GM19455 (cell line): ENCODE results near the gene MMD2.

Experiments
- ATAC-seq: cut with Tn5 transposase; IDR thresholded peaks from one replicate; pipeline ENCODE4 v1.9.1; 2021; ENCODE audit not compliant: unreplicated experiment

Gene MMD2

DNA sequence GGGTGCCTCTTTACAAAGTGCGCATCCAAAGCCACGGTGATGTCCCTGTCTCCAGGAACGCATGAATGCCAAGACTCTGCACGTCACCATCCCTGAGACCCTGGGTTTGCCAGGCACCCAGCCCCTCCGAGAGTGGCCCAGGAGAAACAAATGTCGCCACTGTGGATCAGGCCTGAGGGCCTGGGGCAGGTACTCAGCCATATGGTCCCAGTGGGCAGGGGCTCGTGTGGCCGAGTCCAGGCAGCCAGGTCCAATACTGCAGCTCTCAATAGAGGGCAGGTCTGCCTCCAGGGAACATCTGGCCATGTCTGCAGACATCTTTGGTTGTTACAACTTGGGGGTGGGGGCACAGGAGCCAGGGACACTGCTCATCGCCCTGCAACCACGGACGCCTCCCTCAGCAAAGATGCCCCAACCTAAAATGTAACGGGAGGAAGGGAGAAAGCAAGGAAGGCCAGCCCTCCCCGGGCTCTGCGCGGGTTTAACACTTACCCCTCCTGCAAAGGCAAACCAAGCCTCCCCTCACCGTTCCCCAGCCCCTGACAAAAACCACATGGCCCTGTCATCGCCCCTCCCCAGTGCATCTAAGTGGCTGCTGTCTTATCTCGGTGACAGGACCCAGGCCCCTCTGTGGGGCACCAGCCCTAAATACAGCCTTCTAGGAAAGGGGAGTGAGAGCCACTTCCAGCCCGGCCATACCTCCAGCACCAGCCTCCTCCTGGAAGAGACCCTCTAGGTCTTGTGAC, 86.9 kb downstream of the MMD2 start:
- ATAC-seq = no peak

DNA sequence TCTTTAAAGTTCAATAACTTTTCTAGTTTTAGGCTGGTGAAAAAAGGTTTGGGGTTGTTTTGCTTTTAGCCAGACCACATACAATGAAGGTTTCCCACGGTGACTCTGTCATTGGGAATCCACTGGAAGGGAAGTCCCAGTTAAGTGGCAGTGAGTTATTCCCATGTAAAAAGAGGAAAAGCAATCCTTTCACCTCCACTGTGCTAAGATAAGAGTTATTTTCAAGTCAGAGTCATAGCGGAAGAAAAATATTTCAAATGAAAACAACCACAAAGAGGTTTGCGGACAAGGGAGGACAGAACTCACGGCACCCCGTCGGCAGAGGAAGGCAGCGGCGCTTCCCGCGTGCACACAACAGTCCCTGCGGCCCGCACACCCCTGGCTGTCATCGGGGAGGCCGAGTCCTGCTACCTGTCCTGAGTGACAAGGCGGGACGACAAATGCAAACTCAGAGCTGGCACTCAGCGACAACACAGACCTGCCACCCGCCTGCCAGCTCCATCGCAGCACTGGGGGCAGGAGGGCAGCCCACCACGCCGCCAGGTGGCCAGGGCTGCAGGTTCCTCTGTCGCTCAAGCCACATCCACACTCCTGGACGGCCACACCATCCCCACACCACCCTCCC, 87.8 kb downstream of the MMD2 start:
- no peak for ATAC-seq

DNA sequence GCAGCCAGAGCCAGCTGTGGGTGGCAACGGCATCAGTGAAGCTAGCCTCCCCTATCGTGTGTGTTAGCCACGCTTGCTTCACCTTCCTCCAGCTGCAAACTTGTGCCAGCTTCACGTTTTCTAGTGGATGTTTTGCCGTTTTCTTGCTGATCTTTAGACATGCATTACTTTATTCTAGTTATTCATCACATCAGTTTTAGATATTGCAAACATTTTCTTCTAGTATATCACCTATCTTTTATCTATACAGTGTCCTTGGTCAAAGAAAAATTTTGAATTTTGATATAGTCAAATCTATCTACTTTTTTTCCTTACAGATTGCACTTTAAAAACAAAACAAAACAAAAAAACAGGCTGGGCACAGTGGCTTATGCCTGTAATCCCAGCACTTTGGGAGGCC, 90.5 kb downstream of the MMD2 start:
- no peak for ATAC-seq

DNA sequence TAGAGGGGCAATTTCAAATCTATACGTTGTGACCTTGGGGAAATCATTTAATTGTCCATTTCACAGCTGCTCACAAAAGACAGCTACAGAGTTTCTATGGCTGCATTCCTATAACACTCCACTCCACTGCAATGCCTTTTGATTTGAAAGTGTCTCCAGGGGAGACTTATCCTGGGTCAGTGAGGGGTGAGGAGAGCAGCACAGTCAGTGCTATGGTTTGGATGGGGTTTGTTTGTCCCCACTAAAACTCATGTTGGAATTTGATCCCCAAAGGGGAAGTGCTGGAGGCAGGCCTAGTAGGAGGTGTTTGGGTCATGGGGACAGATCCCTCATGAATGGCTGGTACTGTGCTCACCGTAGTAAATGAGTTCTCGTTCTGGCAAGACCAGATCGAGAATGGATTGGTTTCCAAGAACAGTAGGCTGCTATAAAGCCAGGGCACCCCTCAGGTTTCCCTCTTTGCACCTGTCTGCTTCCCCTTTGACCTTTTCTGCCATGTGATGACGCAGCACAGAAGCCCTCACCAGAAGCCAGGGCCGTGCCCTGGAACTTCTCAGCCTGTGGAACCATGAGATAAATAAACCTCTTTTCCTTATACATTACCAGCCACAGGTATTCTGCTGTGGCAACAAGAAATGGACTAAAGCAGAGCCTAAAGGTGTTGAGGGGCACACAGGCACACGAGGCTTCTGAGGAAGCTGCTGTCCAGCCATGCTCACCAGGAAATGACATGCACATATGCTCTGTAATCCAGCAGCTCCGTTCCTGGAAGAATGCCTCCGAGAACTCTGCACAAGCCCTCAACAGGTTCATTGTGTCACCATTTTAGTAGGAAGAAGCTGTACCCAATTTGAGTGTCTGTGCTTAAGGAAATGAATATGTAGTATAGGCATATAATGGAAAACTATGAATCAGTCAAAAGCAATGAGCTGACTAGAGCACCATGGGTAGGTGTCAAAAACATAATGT, 92.2 kb downstream of the MMD2 start:
- ATAC-seq = no peak

DNA sequence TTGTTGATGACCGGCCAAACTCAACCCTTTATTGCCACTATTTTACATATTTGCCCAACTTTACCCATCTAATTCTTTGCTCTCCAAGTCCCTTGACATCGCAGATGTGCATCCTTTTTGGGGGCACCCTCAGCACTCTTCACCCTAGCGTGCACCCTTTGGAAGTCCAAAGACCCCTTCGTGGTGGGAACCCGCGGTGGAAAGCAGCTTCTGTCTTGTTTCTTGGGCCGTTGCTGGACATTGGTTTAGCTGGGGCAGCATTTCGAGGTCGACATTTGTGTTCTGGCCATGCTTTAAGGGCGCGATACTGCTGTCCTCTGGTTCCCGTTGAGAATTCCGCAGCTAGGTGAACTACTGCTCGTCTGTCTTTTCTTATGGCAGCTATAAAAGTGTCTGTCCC, 96.8 kb downstream of the MMD2 start:
- no peak for ATAC-seq

DNA sequence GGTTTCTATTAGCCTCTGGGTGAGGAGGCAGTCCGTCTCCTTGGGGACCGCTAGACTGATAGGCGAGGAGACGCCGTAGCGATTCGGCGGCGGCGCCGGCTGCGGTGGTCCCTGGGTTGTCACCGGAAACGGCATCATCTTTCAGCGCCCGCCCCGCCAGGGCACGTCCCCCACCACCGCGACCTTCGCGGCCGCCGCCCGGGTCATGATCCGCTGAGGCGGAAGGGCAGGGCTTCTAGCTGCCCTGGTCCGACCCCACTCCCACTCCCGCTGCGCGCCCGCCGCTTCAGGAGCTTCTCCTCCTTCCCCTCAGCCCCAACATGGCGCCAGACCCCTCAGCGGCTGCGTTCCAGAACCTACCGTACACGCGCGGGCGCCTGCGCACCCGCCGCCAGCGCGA, 97.3 kb downstream of the MMD2 start, which contains the start of gene PAPOLB:
Gene PAPOLB (minus strand): TSS at position 358 of the 400 bp plus-strand sequence. CDS start 220 bp downstream, at position 138.
- ATAC-seq = no peak

DNA sequence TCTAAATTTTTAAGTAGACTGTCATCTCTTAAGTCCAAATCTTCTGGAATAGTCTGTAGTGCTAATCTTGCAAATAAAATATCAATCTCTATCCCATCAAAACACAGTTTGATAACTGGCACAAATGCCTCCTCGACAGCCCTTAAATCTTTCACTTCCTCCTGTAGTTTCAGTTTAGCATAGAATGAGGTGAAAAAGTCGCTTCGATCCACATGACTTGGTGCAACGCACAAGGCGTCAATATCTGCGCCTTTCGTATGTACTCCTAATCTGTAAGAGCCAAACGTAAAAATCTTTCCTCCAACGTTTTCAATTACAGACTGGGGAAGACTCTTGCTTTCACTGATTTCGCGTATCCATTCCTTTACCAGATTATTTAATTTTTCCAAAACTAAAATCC, 97.8 kb downstream of the MMD2 start:
- ATAC-seq = no peak

DNA sequence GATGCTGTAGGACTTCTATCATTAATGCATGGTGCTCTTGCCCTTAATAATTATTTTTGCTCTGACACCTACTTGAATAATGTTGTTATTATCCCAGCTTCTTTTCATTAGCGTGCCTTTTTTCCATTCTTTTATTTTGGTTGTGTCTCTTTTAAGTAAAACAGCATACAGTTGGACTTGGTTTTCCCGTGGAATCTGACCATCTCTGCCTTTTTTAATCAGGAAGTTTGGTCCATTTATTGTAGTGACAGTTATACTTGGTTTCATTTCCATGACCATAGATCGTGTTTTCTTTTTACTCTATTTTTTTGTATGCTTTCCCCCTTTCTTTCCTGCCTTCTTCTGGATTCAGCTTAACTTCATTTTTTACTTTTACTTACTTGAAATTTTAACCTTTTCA, 101.8 kb downstream of the MMD2 start:
- ATAC-seq = no peak

DNA sequence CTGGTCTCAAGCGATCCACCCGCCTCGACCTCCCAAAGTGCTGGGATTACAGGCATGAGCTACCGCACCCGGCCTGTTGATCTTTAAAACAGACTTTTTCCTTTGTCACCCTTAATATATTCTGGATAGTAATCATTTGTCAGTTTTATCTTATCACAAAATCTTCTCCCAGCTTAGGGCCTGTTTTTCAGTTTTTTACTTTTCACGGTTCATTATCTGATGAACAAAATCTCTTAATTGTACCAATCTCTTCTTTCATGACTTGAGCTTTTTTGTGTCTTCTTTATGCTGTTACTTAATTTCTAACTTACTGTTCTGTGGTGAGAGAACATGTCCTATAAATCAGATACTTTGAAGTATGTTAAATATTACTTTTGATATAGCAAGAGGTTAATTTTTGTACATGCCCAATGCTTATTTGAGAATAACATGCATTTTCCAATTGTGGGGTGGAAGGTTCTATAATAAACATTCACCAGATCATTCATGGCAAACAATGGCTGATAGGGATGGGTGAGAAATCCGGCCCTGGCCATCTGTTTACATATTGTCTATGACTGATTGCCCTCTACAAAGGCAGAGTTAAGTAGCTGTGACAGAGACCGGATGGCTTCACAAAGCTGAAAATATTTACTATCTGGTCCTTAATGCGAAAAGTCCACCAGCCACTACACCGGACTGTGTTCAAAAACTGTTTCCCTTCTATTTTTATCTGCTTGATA, 102.5 kb downstream of the MMD2 start:
- ATAC-seq = no peak
